ENCODE data around the gene TOM1.

TOM1 gene

DNA sequence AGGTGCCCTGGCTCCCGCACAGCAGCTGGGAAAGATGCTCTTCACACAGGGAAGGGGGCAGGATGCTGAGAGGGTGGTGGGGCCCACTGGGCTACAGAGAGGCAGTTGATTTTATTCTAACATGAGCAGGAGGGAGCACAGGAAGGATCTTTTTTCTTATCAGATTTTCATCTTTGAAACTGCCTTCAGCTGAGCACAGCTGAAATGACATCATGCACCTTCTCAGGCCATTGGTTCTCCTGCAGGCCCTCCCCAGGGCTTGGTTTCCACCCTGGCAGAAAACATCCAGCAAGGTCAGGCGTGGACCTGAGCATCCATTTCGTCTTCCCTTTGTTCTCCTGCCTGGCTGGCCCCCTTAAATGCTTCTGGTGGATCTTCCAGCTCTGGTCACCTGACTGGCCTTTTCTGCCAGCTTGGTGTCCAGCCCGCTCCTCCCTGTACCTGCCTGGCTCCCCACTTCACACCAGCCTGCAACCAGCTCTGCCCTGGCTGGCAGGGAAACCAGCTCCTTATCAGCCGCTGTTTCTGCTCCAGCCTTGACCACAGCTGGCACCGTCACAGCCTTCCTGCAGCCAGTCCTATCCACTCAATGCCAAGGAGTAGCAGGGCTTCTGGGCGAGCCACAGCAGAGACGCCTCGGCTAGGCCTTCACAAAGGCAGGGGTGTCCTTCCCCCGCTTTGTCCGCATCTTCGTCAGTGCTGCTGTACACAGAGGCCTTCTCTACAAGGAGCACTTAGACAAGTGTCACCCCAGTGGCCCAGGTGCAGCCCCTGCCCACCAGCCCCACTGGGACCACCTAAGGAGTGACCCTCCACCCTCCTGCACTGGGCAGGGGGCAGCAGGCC lies 36.5 kb downstream of the TOM1 start:
- intact Hi-C loops (cut with DNase I): no loop called here

DNA sequence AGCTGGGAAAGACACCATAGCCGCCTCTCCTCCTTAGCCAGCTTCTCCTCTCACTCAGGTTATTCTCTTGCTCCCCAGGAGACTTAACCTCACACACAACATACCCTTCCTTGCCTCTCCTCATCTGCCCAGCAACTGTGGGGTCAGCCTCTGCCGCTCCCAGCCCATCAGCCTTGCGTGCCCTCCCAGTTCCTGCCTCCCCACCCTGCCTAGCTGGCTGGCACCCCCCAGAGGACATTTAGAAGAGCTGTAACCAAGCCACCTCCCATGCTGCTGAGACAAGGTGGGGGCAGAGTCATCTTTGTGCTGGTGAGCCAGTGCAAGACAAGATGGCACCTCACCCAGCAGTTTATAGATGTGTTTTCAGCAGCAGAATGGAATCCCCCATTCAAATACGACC lies 38.2 kb downstream of the TOM1 start:
- no peak for DNase-seq
- intact Hi-C loops (cut with DNase I): no loop called here

More for the DNA sequence above, 36.5 kb downstream of the TOM1 start:
- DNase-seq: no peak

DNA sequence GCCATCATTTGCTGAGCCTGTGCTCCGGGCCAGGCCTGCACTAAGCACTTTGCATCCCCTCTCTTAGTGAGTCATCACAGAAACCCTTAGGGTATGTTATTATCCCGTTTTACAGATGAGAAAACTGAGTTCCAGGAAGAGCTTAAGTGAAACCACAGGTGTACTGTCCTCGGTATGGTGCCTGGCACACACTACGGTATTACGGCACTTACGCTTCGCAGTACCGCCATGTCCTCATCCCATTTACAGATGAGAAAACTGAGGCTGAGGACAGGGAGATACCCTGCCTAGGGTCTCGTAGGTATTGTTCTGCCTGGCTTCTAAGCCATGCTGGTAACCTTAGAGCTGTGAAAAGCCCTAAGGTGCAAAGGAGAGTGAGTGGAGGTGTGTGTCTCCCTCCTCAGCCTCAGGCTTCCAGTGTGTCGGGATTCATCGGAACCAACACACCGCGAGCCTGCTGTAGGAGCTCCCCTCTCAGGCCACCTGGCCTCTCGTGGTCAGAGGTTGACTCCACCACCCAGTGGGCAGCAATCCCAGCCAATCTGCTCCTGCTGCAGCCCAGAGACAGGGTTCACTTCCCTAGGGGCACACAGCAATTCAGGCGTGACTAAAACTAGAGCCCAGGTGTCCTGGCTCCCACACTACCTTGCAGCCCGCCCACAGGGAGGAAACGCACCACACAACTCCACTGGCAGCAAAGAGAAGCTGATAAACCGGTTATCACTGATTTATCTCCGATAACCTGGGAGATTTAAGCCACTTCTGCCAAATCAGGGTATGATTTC lies 41.6 kb downstream of the TOM1 start:
- intact Hi-C loops (cut with DNase I): no loop called here

GRCh38 chr22:35342390-35342789 lies 42.7 kb downstream of the TOM1 start:
- DNase-seq: no peak
- intact Hi-C loops (cut with DNase I): no loop called here

More for the DNA sequence above, 41.6 kb downstream of the TOM1 start:
- no peak for DNase-seq

GRCh38 chr22:35343664-35344550 lies 44.2 kb downstream of the TOM1 start:
- intact Hi-C loops (cut with DNase I): no loop called here
- DNase-seq: no peak

- DNase-seq: no peak
- intact Hi-C loops (cut with DNase I): no loop called here
Measured at GRCh38 chr22:35344956-35345690, 45.4 kb downstream of the TOM1 start.

DNA sequence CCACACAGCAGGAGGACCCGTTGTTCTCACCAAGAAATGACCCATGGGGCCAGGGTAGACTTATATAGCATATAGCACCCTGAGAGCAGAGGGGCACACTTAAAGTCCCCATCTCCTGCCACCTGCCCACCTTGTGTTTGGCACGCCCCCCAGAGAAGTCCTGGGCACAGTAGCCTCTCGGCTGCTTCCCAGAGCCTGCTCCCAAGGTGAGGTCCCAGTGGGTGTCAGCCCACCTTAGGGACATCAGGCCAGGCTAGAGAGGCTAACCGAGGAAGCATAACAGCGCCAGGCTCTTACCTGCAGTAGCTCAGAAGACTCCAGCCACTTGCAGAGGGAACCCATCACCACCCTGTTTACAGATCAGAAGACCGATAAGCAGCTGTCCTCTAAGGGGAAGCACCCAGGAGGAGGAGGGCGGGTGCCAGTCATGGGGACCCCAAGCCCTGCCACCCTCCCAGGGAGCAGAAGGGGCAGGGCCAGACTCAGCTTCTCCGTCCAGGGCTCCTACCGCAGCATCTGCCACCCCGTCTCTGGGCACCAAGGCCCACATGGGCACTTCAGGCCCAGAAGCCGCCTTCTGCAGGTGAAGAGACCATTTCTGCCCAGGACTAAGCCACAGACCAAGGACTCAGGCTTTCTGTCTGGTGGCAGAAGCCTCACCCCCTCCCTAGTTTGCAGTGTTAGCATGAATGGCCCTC lies 46.3 kb downstream of the TOM1 start:
- no peak for DNase-seq
- intact Hi-C loops (cut with DNase I): no loop called here

GRCh38 chr22:35346596-35347220 lies 47.0 kb downstream of the TOM1 start:
- intact Hi-C loops (cut with DNase I): no loop called here
- DNase-seq: no peak

DNA sequence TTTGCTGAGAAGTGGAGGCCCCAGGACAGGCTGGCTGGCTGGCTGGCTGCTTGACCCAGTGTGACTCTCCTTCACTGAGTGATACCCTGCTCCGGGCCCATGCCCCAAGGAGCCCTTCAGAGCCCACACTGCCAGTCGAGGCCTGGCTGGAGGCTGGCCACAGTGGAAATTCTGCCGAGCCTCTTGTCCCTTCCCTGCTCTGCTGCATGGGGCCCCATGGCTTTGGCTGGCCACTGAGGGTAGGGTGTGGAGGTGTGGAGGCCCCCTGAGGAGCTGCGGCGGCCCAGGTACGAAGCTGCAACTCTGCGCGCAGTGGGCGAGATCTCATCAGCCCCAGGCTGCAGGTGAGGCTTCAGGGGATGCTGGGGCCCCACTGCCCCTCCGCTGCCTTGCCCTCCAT lies 47.8 kb downstream of the TOM1 start:
- intact Hi-C loops (cut with DNase I): no loop called here
- no peak for DNase-seq

GRCh38 chr22:35348026-35348590 lies 48.4 kb downstream of the TOM1 start:
- intact Hi-C loops (cut with DNase I): no loop called here

DNA sequence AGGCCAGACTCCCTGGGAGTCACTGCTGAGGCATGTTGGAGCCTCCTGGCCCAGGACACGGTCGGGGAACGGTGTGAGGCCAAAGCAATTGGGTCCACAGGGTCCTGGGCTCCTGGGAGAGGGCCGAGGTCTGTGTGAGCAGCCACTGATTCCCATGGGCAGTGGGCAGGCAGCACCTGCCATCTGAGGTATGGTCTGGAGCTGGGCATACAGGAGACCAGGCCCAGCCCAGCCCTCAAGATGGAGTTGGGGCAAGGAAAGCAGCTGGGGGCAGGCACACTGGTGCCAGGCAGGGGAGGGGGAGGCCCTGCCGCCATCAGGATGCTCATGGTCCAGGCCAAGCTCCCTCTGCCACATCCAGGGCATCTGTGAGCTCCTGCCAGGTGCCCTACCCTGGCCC lies 49.0 kb downstream of the TOM1 start:
- intact Hi-C loops (cut with DNase I): no loop called here
- DNase-seq: no peak

More at GRCh38 chr22:35348026-35348590, 48.4 kb downstream of the TOM1 start:
- no peak for DNase-seq

DNA sequence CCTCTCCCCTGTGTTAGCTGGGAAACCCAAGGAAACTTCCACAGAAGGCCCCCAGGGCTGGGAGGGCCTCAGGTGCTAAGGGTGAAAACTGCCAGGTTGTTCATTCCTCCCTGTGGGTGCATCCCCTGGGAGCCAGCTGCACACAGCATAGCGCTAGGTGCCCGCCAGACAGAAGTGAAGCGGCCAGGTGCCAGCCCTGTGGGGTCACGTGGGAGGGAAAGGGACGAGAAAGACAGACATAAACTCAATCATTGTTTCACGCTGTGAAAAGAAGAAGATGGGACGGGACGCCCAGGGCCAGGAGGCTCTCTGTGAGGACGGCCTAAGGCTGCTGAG lies 49.6 kb downstream of the TOM1 start:
- intact Hi-C loops (cut with DNase I): no loop called here
- no peak for DNase-seq

DNA sequence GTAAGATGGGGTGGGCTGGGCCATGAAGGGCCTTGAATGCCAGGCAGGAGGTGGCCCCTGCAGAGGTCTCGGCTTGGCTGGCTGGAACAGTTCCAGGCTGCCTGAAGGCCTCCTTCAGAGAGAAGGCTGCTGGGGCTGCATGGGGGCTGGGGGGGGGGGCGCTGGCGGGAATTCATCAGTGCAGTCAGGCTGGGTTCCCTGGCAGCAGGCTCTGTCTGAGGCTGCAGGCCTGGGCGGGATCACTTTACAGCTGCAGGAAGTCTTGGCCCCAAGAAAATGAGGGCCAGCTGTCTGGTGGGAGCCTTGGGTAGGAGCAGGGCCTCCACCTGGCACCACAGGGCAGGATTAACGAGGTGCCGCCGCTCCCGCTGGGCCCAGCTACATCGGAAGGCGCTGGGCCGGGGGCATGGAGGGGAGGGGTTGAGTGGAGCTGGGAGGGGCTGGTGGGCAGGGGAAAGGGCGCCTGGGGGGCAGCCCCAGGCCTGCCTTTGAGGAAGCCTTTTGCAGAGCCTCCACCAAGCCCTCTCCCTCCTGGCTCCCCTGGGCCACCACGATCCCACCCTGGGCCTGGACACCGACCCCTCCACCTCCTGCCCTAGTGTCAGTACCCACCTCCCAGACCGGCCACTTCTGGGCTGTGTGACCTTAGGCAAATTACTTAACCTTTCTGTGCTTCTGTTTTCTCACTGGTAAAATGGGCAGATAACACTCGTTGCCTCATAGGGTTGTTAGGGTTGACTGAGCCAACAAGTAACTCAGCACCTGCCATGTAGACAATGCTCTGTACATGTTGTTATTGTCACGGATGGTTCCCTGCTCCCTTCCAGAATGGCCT lies 50.2 kb downstream of the TOM1 start:
- DNase-seq: peak in 5 of 42 donors; percentile 11 to 44 (median 28)
- intact Hi-C loops (cut with DNase I): loop anchor here (2.0 kb wide), 1 partner anchor 233 kb away; no protein-coding TSS in a partner anchor

- peak; percentile 77 to 97 (median 91) for DNase-seq
- intact Hi-C loops (cut with DNase I): loop anchor here (2.0 kb wide), 1 partner anchor 232 kb away; no protein-coding TSS in a partner anchor
Measured at GRCh38 chr22:35350539-35351503, 51.1 kb downstream of the TOM1 start.

Measured in head of caudate nucleus (tissue), 42 donors.